ENCODE data around the gene GMCL2.
"Not testable (repeated sequence)": the region's sequence is repeated elsewhere in the genome, so short reads cannot be mapped to it uniquely, and the experiment has no call there.

The GMCL2 gene

DNA sequence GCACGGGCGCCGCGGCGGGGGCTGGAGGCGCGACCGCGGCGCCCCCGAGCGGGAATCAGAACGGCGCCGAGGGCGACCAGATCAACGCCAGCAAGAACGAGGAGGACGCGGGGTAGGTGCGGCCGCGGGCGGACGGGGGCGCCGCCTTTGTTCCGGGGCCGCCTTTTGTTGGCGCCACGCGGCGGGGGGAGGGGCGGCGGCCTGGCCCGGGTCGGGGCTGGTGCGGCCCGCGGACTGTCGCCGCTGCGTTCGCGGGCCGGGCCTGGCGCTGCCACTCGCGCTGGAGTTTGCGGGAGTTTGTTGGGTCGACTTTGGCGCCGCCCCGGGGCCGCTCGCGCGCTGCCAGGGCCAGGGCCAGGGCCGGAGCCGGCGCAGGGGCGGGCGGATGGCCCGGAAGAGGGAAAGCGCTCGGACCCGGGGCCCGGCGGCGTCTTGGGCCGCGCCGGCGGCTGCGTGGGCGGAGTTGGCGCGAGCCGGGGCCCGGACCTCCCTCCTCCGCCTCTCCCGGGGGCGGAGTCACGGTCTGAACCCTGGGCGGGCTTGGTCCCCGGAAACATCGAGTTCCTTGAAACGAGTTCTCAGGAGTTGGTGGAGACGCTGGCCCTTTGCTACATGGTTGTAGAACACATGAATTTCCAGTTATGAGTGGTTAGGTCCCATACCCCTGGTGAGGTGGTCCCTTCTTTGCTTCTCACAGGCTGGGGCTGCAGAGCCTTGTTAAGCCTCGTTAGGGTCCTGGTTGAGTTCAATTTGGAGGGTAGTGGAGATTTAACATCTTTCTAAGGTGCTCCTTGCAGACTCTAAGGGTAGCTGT lies 18.0 kb upstream of the GMCL2 start:
- peak; percentile 76 for DNase-seq

- peak; percentile 95 for DNase-seq
These were observed 17.2 kb upstream of the GMCL2 start, which contains the start of gene HNRNPAB for GRCh38 chr5:178204182-178204934. Gene HNRNPAB (plus strand): TSS chr5:178204533. CDS start chr5:178204838, 305 bp downstream.

GRCh38 chr5:178203670-178204181 lies 16.6 kb upstream of the GMCL2 start:
- no peak for DNase-seq

GRCh38 chr5:178202541-178202940 lies 15.4 kb upstream of the GMCL2 start:
- no peak for DNase-seq

- DNase-seq, result no peak
These were observed 14.7 kb upstream of the GMCL2 start for GRCh38 chr5:178201927-178202235.

- DNase-seq, result no peak
These were observed 14.2 kb upstream of the GMCL2 start for GRCh38 chr5:178201221-178201926.

DNA sequence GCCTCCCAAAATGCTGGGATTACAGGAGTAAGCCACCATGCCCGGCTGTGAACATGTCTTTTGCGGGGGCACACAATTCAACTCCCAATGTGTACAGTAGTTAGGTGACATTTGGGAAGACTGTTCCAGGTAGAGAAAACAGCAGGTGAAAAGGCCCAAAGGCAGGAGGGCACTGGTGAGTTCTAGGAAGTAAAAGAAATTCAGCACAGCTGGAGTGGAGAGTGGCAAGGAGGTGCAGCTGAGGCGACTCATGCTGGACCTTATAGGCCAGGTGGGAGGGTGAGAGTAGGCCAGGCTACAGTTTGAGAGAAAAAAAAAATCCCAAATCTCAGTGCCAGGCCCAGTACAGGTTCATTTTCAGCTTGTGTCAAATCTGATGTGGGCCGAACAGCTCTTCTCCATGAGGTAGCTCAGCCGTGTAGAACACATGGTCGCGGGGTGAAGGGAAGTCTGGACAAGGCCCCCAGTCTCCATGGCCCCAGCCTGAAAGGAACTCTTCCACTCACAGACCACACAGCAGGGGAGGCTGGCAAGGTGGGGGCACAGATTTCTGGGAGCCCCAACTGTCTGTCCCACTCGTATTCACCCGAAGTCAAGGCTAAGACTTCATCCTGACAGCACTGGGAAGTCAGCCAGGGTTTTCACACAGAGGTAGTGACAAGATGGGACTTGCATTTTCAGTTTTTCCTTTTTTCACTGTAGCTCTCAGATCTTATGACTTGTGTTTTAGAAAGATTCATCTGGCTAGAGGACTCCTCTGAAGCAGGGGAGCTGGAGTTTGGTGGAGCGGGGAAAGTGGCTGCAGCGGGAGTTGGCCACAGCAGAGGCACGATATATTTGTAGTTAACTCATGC lies 12.6 kb upstream of the GMCL2 start:
- no peak for DNase-seq

GRCh38 chr5:178198706-178199105 lies 11.5 kb upstream of the GMCL2 start:
- no peak for DNase-seq

DNA sequence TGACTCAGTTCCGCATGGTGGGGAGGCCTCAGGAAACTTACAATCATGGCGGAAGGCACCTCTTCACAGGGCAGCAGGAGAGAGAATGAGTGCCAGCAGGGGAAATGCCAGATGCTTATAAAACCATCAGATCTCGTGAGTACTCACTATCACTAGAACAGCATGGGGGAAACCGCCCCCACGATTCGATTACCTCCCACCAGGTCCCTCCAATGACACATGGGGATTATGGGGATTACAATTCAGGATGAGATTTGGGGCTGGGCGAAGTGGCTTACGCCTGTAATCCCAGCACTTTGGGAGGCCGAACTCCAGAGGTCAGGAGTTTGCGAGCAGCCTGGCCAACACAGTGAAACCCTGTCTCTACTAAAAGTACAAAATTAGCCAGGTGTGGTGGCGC lies 11.0 kb upstream of the GMCL2 start:
- not testable (repeated sequence) for DNase-seq

GRCh38 chr5:178196986-178197385 lies 9.8 kb upstream of the GMCL2 start:
- DNase-seq, result no peak

- DNase-seq, result no peak
These were observed 9.2 kb upstream of the GMCL2 start for GRCh38 chr5:178196281-178196812.

- DNase-seq, result no peak
These were observed 6.9 kb upstream of the GMCL2 start for GRCh38 chr5:178194026-178194425.

- no peak for DNase-seq
These were observed 6.2 kb upstream of the GMCL2 start for GRCh38 chr5:178193251-178193809.

DNA sequence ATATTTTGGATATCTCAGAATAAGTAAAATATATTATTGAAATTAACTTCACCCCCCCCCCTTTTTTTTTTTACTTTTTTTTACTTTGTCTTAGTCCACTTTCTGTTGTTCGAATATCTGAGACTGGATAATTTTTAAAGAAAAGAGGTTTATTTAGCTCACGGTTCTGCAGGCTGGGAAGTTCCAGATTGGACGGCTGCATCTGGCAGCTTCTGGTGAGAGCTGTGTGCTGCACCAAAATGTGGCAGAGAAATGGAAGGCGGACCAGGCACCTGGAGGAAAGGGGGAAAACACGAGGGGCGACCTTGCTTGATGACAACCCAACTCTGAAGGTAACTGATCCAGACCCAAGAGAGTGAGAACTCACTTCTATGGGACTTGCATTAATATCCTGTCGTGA lies 5.6 kb upstream of the GMCL2 start:
- no peak for DNase-seq

- no peak for DNase-seq
These were observed 5.1 kb upstream of the GMCL2 start for GRCh38 chr5:178192244-178192643.

GRCh38 chr5:178191661-178192060 lies 4.5 kb upstream of the GMCL2 start:
- no peak for DNase-seq

DNA sequence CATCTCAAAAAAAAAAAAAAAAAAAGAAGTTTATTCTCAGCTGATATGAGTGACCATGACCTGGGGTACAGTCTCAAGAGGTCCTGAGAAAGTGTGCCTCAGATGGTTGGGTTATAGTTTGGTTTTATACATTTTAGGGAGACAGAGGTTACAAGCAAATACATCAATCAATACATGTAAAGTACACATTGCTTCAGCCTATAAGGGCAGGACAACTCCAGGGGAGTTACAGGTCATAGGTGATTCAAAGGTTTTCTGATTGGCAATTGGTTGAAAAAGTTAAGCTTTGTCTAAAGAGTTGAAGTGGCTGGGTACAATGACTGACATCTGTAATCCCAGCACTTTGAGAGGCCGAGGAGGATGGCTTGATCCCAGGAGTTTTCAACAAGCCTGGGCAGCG lies 2.3 kb upstream of the GMCL2 start:
- no peak for DNase-seq

- DNase-seq, result no peak
These were observed 744 bp downstream of the GMCL2 start for GRCh38 chr5:178186427-178186826.

DNA sequence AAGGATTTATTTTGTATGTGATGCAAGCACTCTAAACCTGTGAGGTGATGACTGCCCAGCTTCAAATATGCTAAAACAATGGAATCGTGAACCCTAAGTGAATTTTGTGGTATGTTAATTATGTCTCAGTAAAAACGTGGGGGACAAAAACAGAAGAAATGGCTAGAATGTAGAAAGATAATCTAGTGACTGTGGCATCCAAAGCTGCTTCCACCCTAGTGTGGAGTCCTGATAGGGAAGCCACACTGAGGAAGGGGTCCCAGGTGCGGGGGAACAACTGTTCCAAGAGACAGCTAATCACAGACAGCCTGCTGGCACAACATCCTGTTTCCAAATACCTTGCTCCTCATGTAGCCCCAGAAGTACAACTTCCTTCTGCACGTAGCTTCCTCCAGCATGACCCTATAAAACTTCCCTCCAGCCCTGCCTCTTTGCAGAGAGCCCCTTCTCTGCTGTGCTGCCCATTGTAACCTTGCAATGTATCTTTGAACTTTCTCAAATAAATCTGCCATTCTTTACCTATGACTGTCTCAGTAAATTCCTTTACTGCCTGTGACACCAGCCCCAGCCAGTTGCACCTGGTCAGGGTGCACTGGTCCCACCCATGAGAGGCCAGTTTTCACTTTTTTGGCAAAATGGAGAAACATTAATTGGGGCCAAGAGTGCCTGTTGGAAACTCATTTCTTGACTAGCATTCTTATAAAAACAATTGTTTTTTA lies 4.9 kb downstream of the GMCL2 start:
- DNase-seq, result no peak

- DNase-seq, result no peak
These were observed 6.9 kb downstream of the GMCL2 start for GRCh38 chr5:178180141-178180863.

DNA sequence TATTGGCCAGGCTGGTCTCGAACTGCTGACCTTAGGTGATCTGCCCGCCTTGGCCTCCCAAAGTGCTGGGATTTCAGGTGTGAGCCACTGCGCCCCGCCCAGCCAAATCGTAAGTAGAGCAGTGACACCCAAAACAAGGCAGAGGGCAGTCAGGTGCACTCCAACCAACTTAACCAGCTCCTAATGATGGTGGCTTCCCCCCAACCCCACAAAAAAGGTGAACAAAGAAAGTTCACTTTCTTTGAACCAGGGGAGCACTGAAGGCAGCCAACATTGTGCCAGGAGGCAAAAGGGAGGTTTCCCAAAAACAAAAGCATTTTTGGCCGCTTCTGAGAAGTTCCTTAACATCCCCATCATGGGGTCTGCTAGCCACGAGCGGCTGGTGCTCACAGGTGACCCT lies 9.6 kb downstream of the GMCL2 start:
- DNase-seq, result no peak

Data from activated naive CD4-positive, alpha-beta T cell treated with Interleukin-2 at 50 U/mL for 16 hours (primary cell).